GM11168 (cell line): ENCODE data around the gene NT5DC2.

Experiments
- in situ Hi-C: fragments of 300-500 bp; cut with MboI; formaldehyde crosslinking; loops from one replicate; pipeline ENCODE4 v1.12.0; 2022; ENCODE audit warnings: low sequenced_read_pairs; ENCODE audit not compliant: unreplicated experiment

NT5DC2 gene

DNA sequence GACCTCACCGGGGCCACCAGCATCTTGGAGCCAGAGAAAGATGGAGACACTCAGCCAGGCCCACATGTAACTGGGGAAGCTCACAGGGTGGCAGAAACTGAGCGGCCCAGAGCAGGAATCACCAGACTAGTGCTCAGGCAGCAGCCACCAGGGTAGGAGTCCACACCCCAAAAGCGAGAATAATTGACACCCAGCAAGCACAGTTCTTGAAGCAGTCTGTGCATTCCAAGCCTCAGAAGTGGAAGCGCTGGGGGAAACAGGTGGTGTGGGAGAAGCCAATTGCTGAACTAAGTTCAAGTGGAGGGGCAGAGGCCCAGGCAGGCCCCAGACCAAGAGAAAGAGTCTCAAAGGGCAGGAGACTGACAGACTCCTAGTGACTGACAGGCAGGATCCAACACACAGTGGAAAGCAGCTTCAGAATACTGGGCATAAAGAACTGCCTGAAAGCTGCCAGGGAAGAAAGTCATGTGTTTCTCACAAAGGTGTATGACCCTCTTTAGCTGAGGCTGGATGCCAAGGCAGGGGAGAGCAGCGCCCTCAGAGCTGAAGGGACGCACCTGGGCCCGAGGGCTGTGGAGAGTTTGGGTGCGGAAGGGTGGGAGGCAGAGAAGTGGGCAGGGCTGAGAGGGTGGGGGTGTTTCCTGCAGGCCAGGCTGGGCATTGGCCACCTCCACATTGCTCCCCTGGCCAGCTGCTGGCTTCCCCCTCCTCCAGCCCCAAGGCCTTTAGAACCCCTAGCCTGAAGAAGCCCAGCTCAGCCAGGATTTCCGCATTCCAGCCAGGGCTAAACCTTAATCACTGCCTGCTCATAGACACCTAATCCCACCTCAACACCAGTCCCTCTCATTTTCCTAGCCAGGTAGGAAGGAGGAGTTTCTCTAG is 7.7 kb downstream of the NT5DC2 start:
- in situ Hi-C loops, result no loop called here

DNA sequence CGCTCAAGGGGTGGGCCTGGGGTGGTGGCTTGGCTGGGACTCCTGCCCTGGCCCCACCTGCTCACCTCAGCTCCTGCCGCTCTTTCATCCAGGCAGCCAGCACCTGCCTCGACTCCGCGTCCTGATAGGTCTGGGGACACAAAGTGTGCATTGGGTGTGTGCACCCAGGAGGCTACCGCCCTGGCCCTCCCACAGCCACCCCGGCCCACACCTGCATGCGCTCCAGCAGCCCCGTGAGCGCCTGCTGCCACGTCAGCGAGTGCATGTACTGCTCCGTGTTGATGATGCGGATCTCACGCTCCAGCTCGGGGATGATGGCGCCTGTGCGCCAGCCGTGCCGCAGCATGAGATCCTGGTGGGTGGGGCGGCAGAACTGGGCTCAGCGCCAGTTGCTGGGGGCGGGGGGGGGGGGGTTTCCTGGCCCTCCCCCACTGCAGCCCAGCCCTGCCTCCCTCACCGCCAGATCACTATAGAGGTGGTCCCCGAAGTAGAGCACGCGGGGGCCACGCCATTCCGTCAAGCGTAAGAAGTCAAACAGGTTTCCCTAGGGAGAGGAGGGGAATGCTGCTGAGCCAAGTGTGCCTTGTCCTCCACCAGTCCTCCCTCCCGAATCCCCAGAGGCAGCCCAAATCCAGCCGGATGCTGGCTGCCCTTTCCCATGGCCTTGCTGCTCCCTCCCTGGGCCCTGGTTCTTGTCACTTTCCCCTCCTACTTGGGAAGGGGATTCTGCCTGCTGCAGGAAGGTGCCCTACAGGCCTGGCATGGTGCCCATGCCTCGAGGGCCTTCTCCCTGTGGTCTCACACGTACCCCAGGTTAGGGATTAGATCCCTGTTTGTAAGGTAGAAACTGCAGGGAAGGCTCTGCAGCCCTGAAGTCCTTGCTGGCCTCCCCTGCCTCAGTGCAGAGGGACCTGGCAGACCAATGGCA is 8.6 kb downstream of the NT5DC2 start:
- in situ Hi-C loops, result no loop called here

DNA sequence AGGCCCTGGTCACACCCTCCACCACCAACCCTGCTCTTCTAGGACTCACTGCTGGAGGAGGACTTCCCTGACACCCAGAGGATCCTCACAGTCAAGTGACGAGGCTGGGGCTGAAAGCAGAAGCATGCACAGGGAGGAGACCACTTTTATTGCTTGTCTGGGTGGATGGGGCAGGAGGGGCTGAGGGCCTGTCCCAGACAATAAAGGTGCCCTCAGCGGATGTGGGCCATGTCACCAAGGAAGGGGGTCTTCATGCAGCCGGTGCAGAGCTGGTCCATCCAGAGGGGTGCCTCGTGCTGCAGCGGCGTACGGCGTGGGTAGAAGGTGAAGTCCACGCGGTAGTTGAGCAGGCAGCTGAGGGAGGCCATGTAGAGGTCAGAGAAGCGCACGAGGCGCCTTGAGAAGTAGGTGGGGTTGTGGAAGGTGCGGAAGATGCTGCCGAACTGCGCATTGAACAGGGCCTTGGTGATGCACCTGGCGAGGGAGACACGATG is 9.4 kb downstream of the NT5DC2 start:
- in situ Hi-C loops, result no loop called here

DNA sequence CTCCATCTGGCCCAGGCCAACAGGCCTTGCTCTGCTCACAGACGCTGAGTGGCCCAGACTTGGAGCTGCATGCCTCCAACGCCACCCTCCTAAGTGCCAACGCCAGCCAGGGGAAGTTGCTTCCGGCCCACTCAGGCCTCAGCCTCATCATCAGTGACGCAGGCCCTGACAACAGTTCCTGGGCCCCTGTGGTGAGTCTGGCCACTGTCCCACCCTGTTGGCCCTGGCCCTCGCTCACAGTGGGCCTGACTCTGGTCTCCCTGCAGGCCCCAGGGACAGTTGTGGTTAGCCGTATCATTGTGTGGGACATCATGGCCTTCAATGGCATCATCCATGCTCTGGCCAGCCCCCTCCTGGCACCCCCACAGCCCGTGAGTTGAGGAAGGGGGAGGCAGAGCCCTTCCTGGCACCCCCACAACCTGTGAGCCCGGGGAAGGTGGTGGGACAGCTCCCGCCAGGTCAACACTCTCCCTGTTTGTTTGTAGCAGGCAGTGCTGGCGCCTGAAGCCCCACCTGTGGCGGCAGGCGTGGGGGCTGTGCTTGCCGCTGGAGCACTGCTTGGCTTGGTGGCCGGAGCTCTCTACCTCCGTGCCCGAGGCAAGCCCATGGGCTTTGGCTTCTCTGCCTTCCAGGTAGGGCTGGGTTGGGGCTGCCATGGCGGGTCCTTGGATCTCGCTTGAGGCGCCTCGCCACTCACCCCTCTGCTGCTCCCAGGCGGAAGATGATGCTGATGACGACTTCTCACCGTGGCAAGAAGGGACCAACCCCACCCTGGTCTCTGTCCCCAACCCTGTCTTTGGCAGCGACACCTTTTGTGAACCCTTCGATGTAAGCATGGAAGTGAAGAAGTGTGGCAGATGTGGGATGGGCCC is 10.0 kb downstream of the NT5DC2 start:
- in situ Hi-C loops, result no loop called here

DNA sequence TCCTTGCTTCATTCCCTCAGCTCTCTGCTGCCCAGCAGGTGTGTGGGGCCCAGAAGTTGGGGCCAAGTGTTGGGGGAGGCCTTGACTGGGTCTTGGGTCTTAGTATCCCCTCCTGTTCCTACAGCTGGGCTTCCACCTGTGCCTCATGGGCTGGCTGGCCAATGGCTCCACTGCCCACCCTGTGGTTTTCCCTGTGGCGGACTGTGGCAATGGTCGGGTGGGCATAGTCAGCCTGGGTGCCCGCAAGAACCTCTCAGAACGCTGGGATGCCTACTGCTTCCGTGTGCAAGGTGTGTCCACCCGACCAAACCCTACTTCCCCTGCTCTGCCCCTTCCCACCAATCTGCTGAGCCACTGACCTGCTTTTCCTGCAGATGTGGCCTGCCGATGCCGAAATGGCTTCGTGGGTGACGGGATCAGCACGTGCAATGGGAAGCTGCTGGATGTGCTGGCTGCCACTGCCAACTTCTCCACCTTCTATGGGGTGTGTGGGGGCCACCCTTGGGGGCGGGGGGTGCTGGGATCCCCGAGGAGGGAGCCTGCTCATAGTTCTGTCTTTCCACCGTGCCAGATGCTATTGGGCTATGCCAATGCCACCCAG is 10.9 kb downstream of the NT5DC2 start:
- in situ Hi-C loops, result no loop called here

DNA sequence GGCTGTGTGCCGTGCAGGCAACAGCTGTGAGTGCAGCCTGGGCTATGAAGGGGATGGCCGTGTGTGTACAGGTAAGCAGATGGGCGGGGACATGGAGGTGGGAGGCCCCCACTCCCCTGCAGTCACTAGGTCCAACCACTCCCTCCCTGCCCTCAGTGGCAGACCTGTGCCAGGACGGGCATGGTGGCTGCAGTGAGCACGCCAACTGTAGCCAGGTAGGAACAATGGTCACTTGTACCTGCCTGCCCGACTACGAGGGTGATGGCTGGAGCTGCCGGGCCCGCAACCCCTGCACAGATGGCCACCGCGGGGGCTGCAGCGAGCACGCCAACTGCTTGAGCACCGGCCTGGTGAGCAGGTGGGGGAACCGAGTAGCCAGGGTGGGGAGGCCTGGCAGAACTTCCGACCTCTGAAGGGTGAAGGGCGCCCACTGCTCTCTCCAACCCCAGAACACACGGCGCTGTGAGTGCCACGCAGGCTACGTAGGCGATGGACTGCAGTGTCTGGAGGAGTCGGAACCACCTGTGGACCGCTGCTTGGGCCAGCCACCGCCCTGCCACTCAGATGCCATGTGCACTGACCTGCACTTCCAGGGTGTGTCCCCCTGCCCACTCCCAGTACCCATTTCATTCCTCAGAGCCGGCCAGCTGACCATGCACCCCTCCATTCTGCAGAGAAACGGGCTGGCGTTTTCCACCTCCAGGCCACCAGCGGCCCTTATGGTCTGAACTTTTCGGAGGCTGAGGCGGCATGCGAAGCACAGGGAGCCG is 11.6 kb downstream of the NT5DC2 start:
- in situ Hi-C loops, result no loop called here

DNA sequence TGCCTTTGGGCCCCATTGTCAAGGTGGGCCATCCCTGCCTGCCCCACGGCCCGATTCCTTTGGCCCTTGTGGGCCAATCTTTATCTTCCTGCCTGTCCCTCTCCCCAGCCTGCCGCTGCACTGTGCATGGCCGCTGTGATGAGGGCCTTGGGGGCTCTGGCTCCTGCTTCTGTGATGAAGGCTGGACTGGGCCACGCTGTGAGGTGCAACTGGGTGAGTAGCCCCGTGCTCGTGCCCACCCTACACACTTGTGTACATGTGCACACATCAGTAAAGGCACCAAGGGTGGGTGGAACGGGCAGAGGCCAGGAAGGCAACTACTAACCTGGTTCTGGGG is 12.2 kb downstream of the NT5DC2 start:
- in situ Hi-C loops, result no loop called here

DNA sequence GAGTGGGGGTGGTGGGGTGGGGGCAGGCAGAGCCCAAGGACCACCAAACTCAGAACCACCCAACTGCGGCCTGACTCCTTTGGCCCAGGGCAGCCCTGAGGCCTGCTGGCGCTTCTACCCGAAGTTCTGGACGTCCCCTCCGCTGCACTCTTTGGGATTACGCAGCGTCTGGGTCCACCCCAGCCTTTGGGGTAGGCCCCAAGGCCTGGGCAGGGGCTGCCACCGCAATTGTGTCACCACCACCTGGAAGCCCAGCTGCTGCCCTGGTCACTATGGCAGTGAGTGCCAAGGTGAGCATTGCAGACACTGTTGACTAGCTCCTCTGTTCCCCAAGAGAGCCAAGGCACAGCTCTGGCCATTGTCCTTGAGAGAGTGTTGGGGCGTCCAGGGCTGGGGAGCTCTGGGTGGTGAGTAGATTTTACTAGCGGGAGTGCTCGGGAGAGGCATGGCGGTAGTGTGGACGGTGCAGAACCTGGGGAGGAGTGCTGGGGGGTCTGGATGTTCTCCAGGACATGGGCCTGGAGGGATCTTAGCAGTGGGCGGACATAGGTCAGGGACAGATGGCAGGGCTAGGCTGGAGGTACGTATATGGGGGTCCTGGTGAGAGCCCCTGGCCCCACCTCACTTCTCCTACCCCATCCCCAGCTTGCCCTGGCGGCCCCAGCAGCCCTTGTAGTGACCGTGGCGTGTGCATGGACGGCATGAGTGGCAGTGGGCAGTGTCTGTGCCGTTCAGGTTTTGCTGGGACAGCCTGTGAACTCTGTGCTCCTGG is 12.8 kb downstream of the NT5DC2 start:
- in situ Hi-C loops, result no loop called here

DNA sequence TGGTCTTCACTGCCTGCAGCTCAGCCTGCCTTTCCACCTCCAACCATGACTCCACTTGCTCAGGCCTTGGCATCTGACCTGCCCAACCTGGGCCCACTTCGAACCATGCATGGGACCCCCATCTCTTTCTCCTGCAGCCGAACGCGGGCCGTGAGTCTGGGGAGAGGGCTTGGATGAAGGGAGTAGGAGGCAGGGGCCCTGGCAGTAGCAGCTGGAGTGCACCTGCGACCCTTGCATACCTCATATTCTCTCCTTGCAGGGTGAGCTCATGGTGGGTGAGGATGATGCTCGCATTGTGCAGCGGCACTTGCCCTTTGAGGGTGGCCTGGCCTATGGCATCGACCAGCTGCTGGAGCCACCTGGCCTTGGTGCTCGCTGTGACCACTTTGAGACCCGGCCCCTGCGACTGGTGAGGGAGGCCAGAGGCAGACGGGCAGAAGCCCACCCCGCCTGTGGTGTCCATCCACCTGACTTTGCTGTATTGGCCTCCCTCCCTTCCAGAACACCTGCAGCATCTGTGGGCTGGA is 13.5 kb downstream of the NT5DC2 start:
- in situ Hi-C loops, result no loop called here

DNA sequence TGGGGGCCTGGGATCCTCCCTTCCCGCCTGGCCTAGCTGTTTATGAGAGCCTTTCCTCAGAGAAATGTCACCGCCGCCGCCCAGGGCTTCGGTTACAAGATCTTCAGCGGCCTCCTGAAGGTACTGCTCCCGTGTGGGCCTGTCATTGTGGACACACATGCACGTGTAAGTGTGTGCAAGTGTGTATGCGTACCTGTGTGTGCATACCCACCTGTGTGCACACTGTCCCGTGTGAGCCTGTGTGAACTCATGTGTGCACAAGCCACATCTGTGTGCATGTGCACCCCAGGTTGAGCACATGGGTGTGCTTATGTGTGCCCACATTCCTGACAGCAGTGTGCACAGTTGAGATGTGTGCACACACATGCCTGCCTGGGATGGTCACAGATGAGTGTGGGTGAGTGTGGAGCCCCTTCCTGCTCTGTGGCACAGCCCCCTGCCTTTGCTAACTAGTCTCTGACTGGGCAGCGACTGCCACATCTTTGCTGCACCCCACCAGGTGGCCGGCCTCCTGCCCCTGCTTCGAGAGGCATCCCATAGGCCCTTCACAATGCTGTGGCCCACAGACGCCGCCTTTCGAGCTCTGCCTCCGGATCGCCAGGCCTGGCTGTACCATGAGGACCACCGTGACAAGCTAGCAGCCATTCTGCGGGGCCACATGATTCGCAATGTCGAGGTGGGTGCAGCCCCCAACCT is 14.1 kb downstream of the NT5DC2 start:
- in situ Hi-C loops, result no loop called here

DNA sequence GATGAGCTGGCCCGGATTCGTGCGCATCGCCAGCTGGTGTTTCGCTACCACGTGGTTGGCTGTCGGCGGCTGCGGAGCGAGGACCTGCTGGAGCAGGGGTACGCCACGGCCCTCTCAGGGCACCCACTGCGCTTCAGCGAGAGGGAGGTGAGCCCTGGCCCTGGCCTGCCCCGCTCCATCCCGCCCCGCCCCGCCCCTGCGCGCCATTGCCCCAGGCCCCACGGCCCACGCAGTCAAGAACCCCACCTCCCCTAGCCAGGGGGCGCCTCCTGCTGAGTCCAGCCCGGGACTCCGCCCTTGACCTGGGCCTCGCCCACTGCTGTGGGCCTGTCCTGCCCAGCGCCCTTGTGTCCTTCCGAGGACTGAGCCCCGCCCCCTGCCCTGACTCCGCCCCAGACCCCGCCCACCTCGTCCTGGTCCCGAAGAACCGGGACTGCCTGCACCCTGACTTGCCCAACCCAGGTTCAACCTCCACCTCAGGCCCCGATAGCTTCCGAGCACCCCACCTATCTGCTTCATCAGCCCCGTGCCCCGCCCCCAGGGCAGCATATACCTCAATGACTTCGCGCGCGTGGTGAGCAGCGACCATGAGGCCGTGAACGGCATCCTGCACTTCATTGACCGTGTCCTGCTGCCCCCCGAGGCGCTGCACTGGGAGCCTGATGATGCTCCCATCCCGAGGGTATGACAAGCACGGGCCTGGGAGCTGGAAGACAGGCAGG is 14.8 kb downstream of the NT5DC2 start:
- in situ Hi-C loops, result no loop called here

DNA sequence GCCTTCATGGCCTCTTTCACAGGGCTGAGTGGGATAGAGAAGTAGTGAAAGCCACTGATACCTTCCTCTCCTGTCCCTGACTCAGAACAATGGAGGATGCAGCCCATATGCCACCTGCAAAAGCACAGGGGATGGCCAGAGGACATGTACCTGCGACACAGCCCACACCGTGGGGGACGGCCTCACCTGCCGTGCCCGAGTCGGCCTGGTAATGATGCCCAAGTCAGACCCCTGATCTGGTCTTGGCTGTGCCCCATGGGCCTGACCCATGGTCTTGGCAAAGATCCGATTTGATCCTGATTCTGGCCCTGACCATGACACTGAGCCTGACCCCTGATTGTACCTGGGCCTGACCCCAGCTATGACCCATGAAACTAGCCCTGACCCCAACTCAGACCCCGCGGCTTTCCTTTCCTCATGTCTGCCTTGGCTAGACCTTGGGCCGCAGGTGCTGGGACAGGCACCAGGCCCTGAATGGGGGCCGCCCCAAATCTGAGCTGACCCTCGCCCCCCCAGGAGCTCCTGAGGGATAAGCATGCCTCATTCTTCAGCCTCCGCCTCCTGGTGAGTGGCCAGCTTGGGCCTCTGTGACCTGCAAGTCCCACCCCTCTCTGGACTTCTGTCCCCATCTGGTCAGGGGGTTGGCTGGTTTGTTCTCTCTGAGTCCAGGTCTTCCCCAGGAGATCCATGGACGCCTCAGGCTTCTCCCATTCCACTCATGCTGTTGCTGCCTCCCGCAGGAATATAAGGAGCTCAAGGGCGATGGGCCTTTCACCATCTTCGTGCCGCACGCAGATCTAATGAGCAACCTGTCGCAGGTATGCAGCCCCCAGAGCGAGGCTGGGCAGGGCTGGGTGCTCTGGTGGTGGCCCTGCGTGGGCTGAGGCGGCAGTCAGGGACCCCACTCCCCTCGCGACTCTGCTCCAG is 15.6 kb downstream of the NT5DC2 start:
- in situ Hi-C loops, result no loop called here

DNA sequence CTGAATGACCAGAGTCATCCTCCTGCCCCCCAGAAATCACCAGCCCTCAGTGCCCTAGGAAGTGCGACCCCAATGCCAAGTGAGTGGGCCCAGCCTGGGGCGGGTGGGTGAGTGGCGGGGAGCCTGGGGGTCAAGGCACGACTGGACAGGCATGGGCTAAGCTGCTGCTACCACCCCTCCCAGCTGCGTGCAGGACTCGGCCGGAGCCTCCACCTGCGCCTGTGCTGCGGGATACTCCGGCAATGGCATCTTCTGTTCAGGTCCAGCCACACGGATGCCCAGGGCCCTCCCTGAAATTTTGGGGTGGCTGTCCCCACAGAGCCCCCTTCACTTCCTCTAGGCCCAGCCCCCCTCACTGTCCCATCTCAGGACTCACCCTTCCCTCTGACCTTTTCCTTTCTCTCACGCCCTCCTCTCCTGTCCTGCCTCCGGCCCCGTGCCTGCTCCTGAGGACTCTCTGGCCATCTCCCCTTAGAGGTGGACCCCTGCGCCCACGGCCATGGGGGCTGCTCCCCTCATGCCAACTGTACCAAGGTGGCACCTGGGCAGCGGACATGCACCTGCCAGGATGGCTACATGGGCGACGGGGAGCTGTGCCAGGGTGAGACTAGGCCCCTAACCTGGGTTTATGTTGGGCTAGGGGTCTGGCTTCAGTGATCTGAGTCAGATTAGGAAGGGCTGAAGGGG is 17.0 kb downstream of the NT5DC2 start:
- in situ Hi-C loops, result no loop called here

DNA sequence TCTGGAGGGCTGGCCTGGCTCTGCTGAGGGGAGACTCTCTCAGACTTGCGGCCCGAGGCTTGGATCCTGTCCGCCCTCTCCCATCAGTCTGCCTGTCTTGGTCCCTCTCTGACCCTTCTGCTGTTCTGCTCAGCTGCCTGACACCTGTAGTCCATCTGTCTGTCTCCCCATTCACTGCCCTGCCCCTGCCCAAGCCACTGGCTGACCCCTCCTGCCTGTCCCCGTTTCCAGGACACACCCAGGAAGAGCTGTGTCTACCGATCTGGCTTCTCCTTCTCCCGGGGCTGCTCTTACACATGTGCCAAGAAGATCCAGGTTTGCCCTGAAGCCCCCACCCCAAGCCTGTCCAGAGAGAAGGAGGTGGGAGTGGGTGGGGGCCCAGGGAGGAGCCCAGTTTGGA is 18.5 kb downstream of the NT5DC2 start:
- in situ Hi-C loops, result no loop called here

DNA sequence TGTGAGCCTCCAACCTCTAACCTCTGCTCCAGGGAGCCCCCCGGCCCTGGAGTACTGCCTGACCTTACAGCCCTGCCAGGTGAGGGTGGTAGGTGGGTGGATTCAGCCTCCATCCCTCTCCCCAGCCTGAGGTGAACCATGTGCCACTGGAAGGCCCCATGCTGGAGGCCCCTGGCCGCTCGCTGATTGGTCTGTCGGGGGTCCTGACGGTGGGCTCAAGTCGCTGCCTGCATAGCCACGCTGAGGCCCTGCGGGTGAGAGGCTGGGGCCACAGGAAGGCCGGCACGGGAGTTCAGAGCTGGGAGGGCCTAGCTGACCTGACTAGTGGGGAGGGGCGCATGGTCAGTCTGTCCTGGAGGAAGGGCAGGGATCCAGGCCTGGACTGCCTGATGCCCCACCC is 19.1 kb downstream of the NT5DC2 start:
- in situ Hi-C loops, result no loop called here
